ENCODE data around the gene CRELD2.

GRCh38 chr22:49948116-49948957 lies 29.9 kb downstream of the CRELD2 start:
- TF ChIP-seq CTCF (conservative IDR thresholded peaks at IDR 0.05; ENCODE audit: low read depth in 2 of 2): no peak
- TF ChIP-seq EZH2 (IDR thresholded peaks at IDR 0.05; ENCODE audit: low read depth, unreplicated experiment): no peak
- no peak for TF ChIP-seq REST (IDR thresholded peaks at IDR 0.05; ENCODE audit: unreplicated experiment)
- TF ChIP-seq ETS1 (IDR thresholded peaks at IDR 0.05): no peak
- TF ChIP-seq NANOG (IDR thresholded peaks at IDR 0.05; ENCODE audit: borderline replicate concordance): no peak
- TF ChIP-seq POLR2AphosphoS5 (IDR thresholded peaks at IDR 0.05; ENCODE audit: low read depth): no peak
- no peak for TF ChIP-seq CREB1 (CRISPR knock-in tag; IDR thresholded peaks at IDR 0.05; ENCODE audit: low read depth)
- TF ChIP-seq EZH2phosphoT487 (IDR thresholded peaks at IDR 0.05; ENCODE audit: unreplicated experiment): no peak

Data from GM23338 (cell line).